Liver (tissue), 9 donors: ENCODE data around the gene TOR1AIP2. TPM values are rescaled to one million over a fixed set of nuclear protein-coding genes. Genes with fewer than 3 reads are reported as not detected.

Experiments
- DNase-seq: peaks from one replicate; pipeline ENCODE4 v3.0.0-alpha.2; 2017; ENCODE audit warnings: low spot score
- H3K27ac ChIP-seq, 2 donors: one replicate each; pipeline ENCODE4 v1.7.0; 2013; ENCODE audit warnings: inconsistent platforms in 2 of 2, low read length in 2 of 2, control low read depth in 1 of 2, low read depth in 1 of 2, mild to moderate bottlenecking in 1 of 2
- H3K27me3 ChIP-seq, 4 donors: one replicate each; pipeline versions ENCODE4 v1.6.1 to v1.7.0; 2013; ENCODE audit warnings: low read length in 3 of 4, inconsistent platforms in 1 of 4, mild to moderate bottlenecking in 1 of 4, moderate library complexity in 1 of 4; ENCODE audit not compliant: control insufficient read depth in 4 of 4, insufficient read depth in 4 of 4
- H3K36me3 ChIP-seq, 4 donors: one replicate each; pipeline versions ENCODE4 v1.6.1 to v1.7.0; 2013; ENCODE audit warnings: low read length in 3 of 4, mild to moderate bottlenecking in 3 of 4, low read depth in 1 of 4, moderate library complexity in 1 of 4; ENCODE audit not compliant: control insufficient read depth in 4 of 4, insufficient read depth in 3 of 4
- H3K4me1 ChIP-seq, 4 donors: one replicate each; pipeline versions ENCODE4 v1.6.1 to v1.7.0; 2013; ENCODE audit warnings: low read length in 3 of 4, mild to moderate bottlenecking in 3 of 4, moderate library complexity in 1 of 4; ENCODE audit not compliant: control insufficient read depth in 4 of 4, insufficient read depth in 4 of 4
- H3K4me3 ChIP-seq, 3 donors: one replicate each; pipeline versions ENCODE4 v1.6.1 to v1.7.0; 2013; ENCODE audit warnings: low read length in 3 of 3, control low read depth in 1 of 3, low read depth in 1 of 3, mild to moderate bottlenecking in 1 of 3
- H3K9ac ChIP-seq, 2 donors: one replicate each; pipeline ENCODE4 v1.7.0; 2013; ENCODE audit warnings: low read length in 2 of 2, mild to moderate bottlenecking in 2 of 2, moderate library complexity in 2 of 2, control low read depth in 1 of 2, low read depth in 1 of 2
- H3K9me3 ChIP-seq, 4 donors: one replicate each; pipeline versions ENCODE4 v1.6.1 to v1.7.0; 2013; ENCODE audit warnings: low read length in 3 of 4; ENCODE audit not compliant: control insufficient read depth in 4 of 4
- ATF3 ChIP-seq: IDR thresholded peaks from 2 replicates; pipeline ENCODE4 v1.6.1; 2016; ENCODE audit warnings: antibody characterized with exemption
- EGR1 ChIP-seq, 2 donors: IDR thresholded peaks; 2 replicates each; pipeline ENCODE4 v1.6.1; 2016 to 2018; ENCODE audit warnings: antibody characterized with exemption in 2 of 2, low read depth in 2 of 2
- FOXA1 ChIP-seq: IDR thresholded peaks from 2 replicates; pipeline ENCODE4 v1.6.1; 2016; ENCODE audit warnings: antibody characterized with exemption
- FOXA2 ChIP-seq: IDR thresholded peaks from 2 replicates; pipeline ENCODE4 v1.6.1; 2016; ENCODE audit warnings: antibody characterized with exemption
- GABPA ChIP-seq, 2 donors: IDR thresholded peaks in 1 of 2; conservative IDR thresholded peaks in 1 of 2; 2 replicates each; pipeline ENCODE4 v1.6.1; 2016; ENCODE audit warnings: antibody characterized with exemption in 2 of 2, mild to moderate bottlenecking in 1 of 2, moderate library complexity in 1 of 2
- HNF4A ChIP-seq, 2 donors: conservative IDR thresholded peaks; 2 replicates each; pipeline ENCODE4 v1.6.1; 2016; ENCODE audit warnings: antibody characterized with exemption in 2 of 2, mild to moderate bottlenecking in 2 of 2
- HNF4G ChIP-seq: IDR thresholded peaks from 2 replicates; pipeline ENCODE4 v1.6.1; 2016; ENCODE audit warnings: antibody characterized with exemption
- JUND ChIP-seq, 2 donors: IDR thresholded peaks; 2 replicates each; pipeline ENCODE4 v1.6.1; 2016; ENCODE audit warnings: antibody characterized with exemption in 2 of 2
- MAX ChIP-seq: IDR thresholded peaks from 2 replicates; pipeline ENCODE4 v1.6.1; 2016; ENCODE audit warnings: antibody characterized with exemption
- NR2F2 ChIP-seq: IDR thresholded peaks from 2 replicates; pipeline ENCODE4 v1.6.1; 2016; ENCODE audit warnings: antibody characterized with exemption
- REST ChIP-seq: IDR thresholded peaks from 2 replicates; pipeline ENCODE4 v1.6.1; 2016; ENCODE audit warnings: antibody characterized with exemption, mild to moderate bottlenecking
- RXRA ChIP-seq, 2 donors: IDR thresholded peaks; 2 replicates each; pipeline ENCODE4 v1.6.1; 2017 to 2018; ENCODE audit warnings: antibody characterized with exemption in 2 of 2, mild to moderate bottlenecking in 1 of 2
- SP1 ChIP-seq: IDR thresholded peaks from 2 replicates; pipeline ENCODE4 v1.6.1; 2018; ENCODE audit warnings: antibody characterized with exemption, mild to moderate bottlenecking
- TAF1 ChIP-seq: conservative IDR thresholded peaks from 2 replicates; pipeline ENCODE4 v1.6.1; 2016; ENCODE audit warnings: antibody characterized with exemption, mild to moderate bottlenecking
- YY1 ChIP-seq: IDR thresholded peaks from 2 replicates; pipeline ENCODE4 v1.6.1; 2016; ENCODE audit warnings: antibody characterized with exemption, mild to moderate bottlenecking
- WGBS: extraction: QIAGEN DNeasy Blood & Tissue Kit; methylation state at CpG from one replicate; pipeline ENCODE4 v1.1.7; 2013; 5-methylcytosine and 5-hydroxymethylcytosine counted together
- polyA plus RNA-seq, 2 donors: library from polyadenylated mRNA; stranded (reverse) in 1 of 2; unstranded in 1 of 2; fragments of 200-250 nt in 1 of 2; fragments of >200 nt in 1 of 2; fragmentation: Nextera tagmentation in 1 of 2; extraction: Ambion mirVana in 1 of 2; gene quantifications; one replicate each; pipeline versions ENCODE4 v1.2.1 to v1.2.3, GENCODE V29; 2013 to 2015
- total RNA-seq, 2 donors: library from RNA; depleted of rRNA; stranded (reverse); fragments of >200 nt; gene quantifications; one replicate each; pipeline ENCODE4 v1.2.3, GENCODE V29; 2014
- donor health status: healthy.
- donor health status: healthy.
- donor health status: healthy.
- donor health status: healthy.
- donor health status: healthy.

Gene TOR1AIP2
- total and polyA plus RNA-seq, 4 donors = 12.7 to 124 (median 38.6) TPM

GRCh38 chr1:179809506-179810366 lies 67.9 kb downstream of the TOR1AIP2 start (continued):
- no peak for TF ChIP-seq MAX
- TF ChIP-seq RXRA (IDR thresholded peaks at IDR 0.05) = no peak
- no peak for TF ChIP-seq SP1
- TF ChIP-seq REST = no peak
- TF ChIP-seq EGR1 (IDR thresholded peaks at IDR 0.05; ENCODE audit: low read depth in 2 of 2) = no peak

GRCh38 chr1:179808503-179808902 lies 69.1 kb downstream of the TOR1AIP2 start:
- H3K9ac ChIP-seq = no peak overlapping the region
- no peaks in the 10 kb centered on the region for H3K36me3 ChIP-seq
- H3K4me1 ChIP-seq = peaks cover 0 to 4% (median 0%) of the 10 kb centered on the region in 4 donors
- H3K4me3 ChIP-seq = no peak overlapping the region
- WGBS = 94% methylated on average over 1 of the region's 1 CpG
- no peaks in the 10 kb centered on the region for H3K27me3 ChIP-seq
- no peaks in the 10 kb centered on the region for H3K9me3 ChIP-seq
- TF ChIP-seq NR2F2 (peak; percentile 2), FOXA1 (no peak)
- H3K27ac ChIP-seq = no peak overlapping the region
- DNase-seq = no peak

GRCh38 chr1:179807691-179808485 lies 69.7 kb downstream of the TOR1AIP2 start:
- no peaks in the 10 kb centered on the region for H3K9me3 ChIP-seq
- H3K36me3 ChIP-seq = no peaks in the 10 kb centered on the region
- DNase-seq = no peak
- H3K27ac ChIP-seq = no peak overlapping the region
- no peaks in the 10 kb centered on the region for H3K27me3 ChIP-seq
- no peak overlapping the region for H3K9ac ChIP-seq
- no peak overlapping the region for H3K4me3 ChIP-seq
- H3K4me1 ChIP-seq = peaks cover 0 to 4% (median 0%) of the 10 kb centered on the region in 4 donors
- 79% methylated on average over 11 of the region's 11 CpGs for WGBS
- no peak for TF ChIP-seq TAF1
- TF ChIP-seq FOXA2 = no peak
- TF ChIP-seq YY1 = no peak
- TF ChIP-seq RXRA (IDR thresholded peaks at IDR 0.05) = peak; percentile 9 to 46
- no peak for TF ChIP-seq JUND (IDR thresholded peaks at IDR 0.05)
- no peak for TF ChIP-seq MAX
- TF ChIP-seq HNF4G = no peak
- TF ChIP-seq HNF4A (conservative IDR thresholded peaks at IDR 0.05) = peak in 1 of 2 donors; percentile 52
- TF ChIP-seq NR2F2 = peak; percentile 88
- TF ChIP-seq REST = no peak
- TF ChIP-seq ATF3 = no peak
- no peak for TF ChIP-seq EGR1 (IDR thresholded peaks at IDR 0.05; ENCODE audit: low read depth in 2 of 2)
- no peak for TF ChIP-seq FOXA1
- TF ChIP-seq SP1 = no peak
- TF ChIP-seq GABPA (IDR thresholded peaks at IDR 0.05 in 1 of 2, conservative IDR thresholded peaks at IDR 0.05 in 1 of 2) = no peak
